Measurements from ENCODE around the gene MAST4. TPM values are rescaled to one million over a fixed set of nuclear protein-coding genes. Genes with fewer than 3 reads are reported as not detected.

The MAST4 gene
- total and polyA plus RNA-seq, 2 donors (not counting 1 experiment from before 2014, with no cell fraction given): 2.5 to 57.1 TPM

- no peaks in the 10 kb centered on the region for H3K4me1 Mint-ChIP-seq
- ATAC-seq (ENCODE audit: low read depth): no peak
Observed at GRCh38 chr5:67100301-67100700, 504.1 kb downstream of the MAST4 start.

GRCh38 chr5:67102708-67103107, 506.5 kb downstream of the MAST4 start:
- no peak overlapping the region for H3K27ac ChIP-seq (ENCODE audit: low read length in 2 of 2)
- no peak for TF ChIP-seq EZH2 (IDR thresholded peaks at IDR 0.05; ENCODE audit: borderline replicate concordance, insufficient read depth, low read depth, low read length, poor library complexity, severe bottlenecking)
- TF ChIP-seq CTCF (IDR thresholded peaks at IDR 0.05): no peak
- no peak overlapping the region for H3K27ac Mint-ChIP-seq
- no peaks in the 10 kb centered on the region for H3K27me3 ChIP-seq (replicated peaks in 1 of 4; ENCODE audit: control extremely low read depth in 1 of 4, control insufficient read depth in 3 of 4, insufficient read depth in 4 of 4, low read length in 3 of 4)
- POLR2A ChIA-PET: no interaction called here
- CTCF ChIA-PET: no interaction called here
- intact Hi-C loops (cut with micrococcal nuclease): no loop called here
- no peak for DNase-seq
- no peak for ATAC-seq (ENCODE audit: low read depth)
- no peaks in the 10 kb centered on the region for H3K27me3 Mint-ChIP-seq
- WGBS (ENCODE audit: insufficient coverage): 100% methylated on average over 3 of the region's 4 CpGs
- no peaks in the 10 kb centered on the region for H3K36me3 ChIP-seq (replicated peaks in 1 of 2; ENCODE audit: control extremely low read depth in 1 of 2, control insufficient read depth in 1 of 2, extremely low read depth in 1 of 2, insufficient read depth in 2 of 2, low read length in 1 of 2)
- H3K9ac ChIP-seq (ENCODE audit: low read length): no peak overlapping the region
- no peak overlapping the region for H3K4me3 ChIP-seq (ENCODE audit: control extremely low read depth in 1 of 5, extremely low read depth in 1 of 5, insufficient read depth in 1 of 5, low read depth in 2 of 5, low read length in 4 of 5)
- H3K4me2 ChIP-seq (replicated peaks; ENCODE audit: low read depth, low read length, poor library complexity, severe bottlenecking): no peak overlapping the region
- H3K9me3 Mint-ChIP-seq (ENCODE audit: insufficient read depth): no peaks in the 10 kb centered on the region
- H4K20me1 ChIP-seq (ENCODE audit: control insufficient read depth, insufficient read depth, low read length, poor library complexity, severe bottlenecking): no peaks in the 10 kb centered on the region
- no peak overlapping the region for H2AFZ ChIP-seq (ENCODE audit: insufficient read depth, low read depth, low read length, poor library complexity, severe bottlenecking)
- no peaks in the 10 kb centered on the region for H3K9me3 ChIP-seq (ENCODE audit: control extremely low read depth in 1 of 3, control insufficient read depth in 2 of 3, insufficient read depth in 1 of 3, low read length in 2 of 3)
- no peaks in the 10 kb centered on the region for H3K79me2 ChIP-seq (ENCODE audit: control insufficient read depth, insufficient read depth, low read length)
- H3K4me1 Mint-ChIP-seq: no peaks in the 10 kb centered on the region
- no peak overlapping the region for H3K4me3 Mint-ChIP-seq
- H3K4me1 ChIP-seq (ENCODE audit: control insufficient read depth in 2 of 2, insufficient read depth in 2 of 2, low read length in 2 of 2): no peaks in the 10 kb centered on the region

More at GRCh38 chr5:67100301-67100700, 504.1 kb downstream of the MAST4 start:
- ChIA-PET CTCF (no interaction called here), POLR2A (no interaction called here)
- Mint-ChIP-seq H3K4me3 (no peak overlapping the region), H3K27me3 (no peaks in the 10 kb centered on the region), H3K9me3 (ENCODE audit: insufficient read depth) (no peaks in the 10 kb centered on the region), H3K27ac (no peak overlapping the region)
- H3K4me1 ChIP-seq (ENCODE audit: control insufficient read depth in 2 of 2, insufficient read depth in 2 of 2, low read length in 2 of 2): no peaks in the 10 kb centered on the region
- intact Hi-C loops (cut with micrococcal nuclease): no loop called here
- H4K20me1 ChIP-seq (ENCODE audit: control insufficient read depth, insufficient read depth, low read length, poor library complexity, severe bottlenecking): no peaks in the 10 kb centered on the region
- no peak overlapping the region for H3K9ac ChIP-seq (ENCODE audit: low read length)
- no peaks in the 10 kb centered on the region for H3K27me3 ChIP-seq (replicated peaks in 1 of 4; ENCODE audit: control extremely low read depth in 1 of 4, control insufficient read depth in 3 of 4, insufficient read depth in 4 of 4, low read length in 3 of 4)
- no peak for TF ChIP-seq CTCF (IDR thresholded peaks at IDR 0.05)
- TF ChIP-seq EZH2 (IDR thresholded peaks at IDR 0.05; ENCODE audit: borderline replicate concordance, insufficient read depth, low read depth, low read length, poor library complexity, severe bottlenecking): no peak
- no peak overlapping the region for H3K4me3 ChIP-seq (ENCODE audit: control extremely low read depth in 1 of 5, extremely low read depth in 1 of 5, insufficient read depth in 1 of 5, low read depth in 2 of 5, low read length in 4 of 5)
- no peak overlapping the region for H3K4me2 ChIP-seq (replicated peaks; ENCODE audit: low read depth, low read length, poor library complexity, severe bottlenecking)
- H3K36me3 ChIP-seq (replicated peaks in 1 of 2; ENCODE audit: control extremely low read depth in 1 of 2, control insufficient read depth in 1 of 2, extremely low read depth in 1 of 2, insufficient read depth in 2 of 2, low read length in 1 of 2): no peaks in the 10 kb centered on the region
- WGBS (ENCODE audit: insufficient coverage): no CpG with 5 or more reads among the region's 10 CpGs
- H3K9me3 ChIP-seq (ENCODE audit: control extremely low read depth in 1 of 3, control insufficient read depth in 2 of 3, insufficient read depth in 1 of 3, low read length in 2 of 3): no peaks in the 10 kb centered on the region
- no peak overlapping the region for H2AFZ ChIP-seq (ENCODE audit: insufficient read depth, low read depth, low read length, poor library complexity, severe bottlenecking)
- H3K79me2 ChIP-seq (ENCODE audit: control insufficient read depth, insufficient read depth, low read length): no peaks in the 10 kb centered on the region
- DNase-seq: no peak
- H3K27ac ChIP-seq (ENCODE audit: low read length in 2 of 2): no peak overlapping the region

Data from B cell (primary cell).